ENCODE results near the gene ALKBH3.

ALKBH3 gene

GRCh38 chr11:43922295-43922648 is 41.6 kb downstream of the ALKBH3 start:
- Histone ChIP-seq H2AFZ (ENCODE audit: low read length, unreplicated experiment) (no peak overlapping the region), H3K27me3 (ENCODE audit: insufficient read depth, low read length) (no peaks in the 10 kb centered on the region), H3K4me1 (ENCODE audit: control insufficient read depth, insufficient read depth, low read length, unreplicated experiment) (peaks cover 45% of the 10 kb centered on the region), H3K4me3 (ENCODE audit: low read depth, low read length) (no peak overlapping the region), H3K79me2 (ENCODE audit: control insufficient read depth, insufficient read depth, low read length, unreplicated experiment) (no peaks in the 10 kb centered on the region), H3K36me3 (ENCODE audit: insufficient read depth, low read length) (peaks cover 7% of the 10 kb centered on the region; the same call in 1 of the 2 replicates), H3K27ac (ENCODE audit: low read depth, low read length) (peak overlapping the region; percentile 89; the same call in 1 of the 2 replicates)

- H3K27me3 ChIP-seq (ENCODE audit: insufficient read depth, low read length), result no peaks in the 10 kb centered on the region
- peak overlapping the region; percentile 80; the same call in 1 of the 2 replicates for H3K27ac ChIP-seq (ENCODE audit: low read depth, low read length)
- H3K4me3 ChIP-seq (ENCODE audit: low read depth, low read length), result no peak overlapping the region
- H3K4me1 ChIP-seq (ENCODE audit: control insufficient read depth, insufficient read depth, low read length, unreplicated experiment), result peaks cover 45% of the 10 kb centered on the region
- H3K36me3 ChIP-seq (ENCODE audit: insufficient read depth, low read length), result peaks cover 7% of the 10 kb centered on the region; the same call in 1 of the 2 replicates
- H3K79me2 ChIP-seq (ENCODE audit: control insufficient read depth, insufficient read depth, low read length, unreplicated experiment), result no peaks in the 10 kb centered on the region
- no peak overlapping the region for H2AFZ ChIP-seq (ENCODE audit: low read length, unreplicated experiment)
Observed at GRCh38 chr11:43922744-43923405, 42.2 kb downstream of the ALKBH3 start.

GRCh38 chr11:43923406-43924111 is 42.9 kb downstream of the ALKBH3 start:
- Histone ChIP-seq H3K36me3 (ENCODE audit: insufficient read depth, low read length) (peaks cover 7% of the 10 kb centered on the region; the same call in 1 of the 2 replicates), H3K27ac (ENCODE audit: low read depth, low read length) (peak overlapping the region; percentile 80), H3K27me3 (ENCODE audit: insufficient read depth, low read length) (no peaks in the 10 kb centered on the region), H2AFZ (ENCODE audit: low read length, unreplicated experiment) (no peak overlapping the region), H3K4me3 (ENCODE audit: low read depth, low read length) (no peak overlapping the region), H3K79me2 (ENCODE audit: control insufficient read depth, insufficient read depth, low read length, unreplicated experiment) (no peaks in the 10 kb centered on the region), H3K4me1 (ENCODE audit: control insufficient read depth, insufficient read depth, low read length, unreplicated experiment) (peaks cover 45% of the 10 kb centered on the region)

- Histone ChIP-seq H2AFZ (ENCODE audit: low read length, unreplicated experiment) (no peak overlapping the region), H3K4me1 (ENCODE audit: control insufficient read depth, insufficient read depth, low read length, unreplicated experiment) (peaks cover 45% of the 10 kb centered on the region), H3K27ac (ENCODE audit: low read depth, low read length) (peak overlapping the region; percentile 80; the same call in 1 of the 2 replicates), H3K36me3 (ENCODE audit: insufficient read depth, low read length) (peaks cover 7% of the 10 kb centered on the region; the same call in 1 of the 2 replicates), H3K79me2 (ENCODE audit: control insufficient read depth, insufficient read depth, low read length, unreplicated experiment) (no peaks in the 10 kb centered on the region), H3K4me3 (ENCODE audit: low read depth, low read length) (no peak overlapping the region), H3K27me3 (ENCODE audit: insufficient read depth, low read length) (no peaks in the 10 kb centered on the region)
Observed at GRCh38 chr11:43924112-43924855, 43.7 kb downstream of the ALKBH3 start.

- 0 out of 2 replicates have a peak, but pooled peaks cover 2% of the 10 kb centered on the region for H3K36me3 ChIP-seq (ENCODE audit: insufficient read depth, low read length)
- no peak overlapping the region for H3K27ac ChIP-seq (ENCODE audit: low read depth, low read length)
- no peaks in the 10 kb centered on the region for H3K27me3 ChIP-seq (ENCODE audit: insufficient read depth, low read length)
- no peak overlapping the region for H3K4me3 ChIP-seq (ENCODE audit: low read depth, low read length)
- H3K79me2 ChIP-seq (ENCODE audit: control insufficient read depth, insufficient read depth, low read length, unreplicated experiment), result no peaks in the 10 kb centered on the region
- no peak overlapping the region for H2AFZ ChIP-seq (ENCODE audit: low read length, unreplicated experiment)
- H3K4me1 ChIP-seq (ENCODE audit: control insufficient read depth, insufficient read depth, low read length, unreplicated experiment), result peaks cover 38% of the 10 kb centered on the region
Observed at GRCh38 chr11:43925063-43925931, 44.7 kb downstream of the ALKBH3 start.

DNA sequence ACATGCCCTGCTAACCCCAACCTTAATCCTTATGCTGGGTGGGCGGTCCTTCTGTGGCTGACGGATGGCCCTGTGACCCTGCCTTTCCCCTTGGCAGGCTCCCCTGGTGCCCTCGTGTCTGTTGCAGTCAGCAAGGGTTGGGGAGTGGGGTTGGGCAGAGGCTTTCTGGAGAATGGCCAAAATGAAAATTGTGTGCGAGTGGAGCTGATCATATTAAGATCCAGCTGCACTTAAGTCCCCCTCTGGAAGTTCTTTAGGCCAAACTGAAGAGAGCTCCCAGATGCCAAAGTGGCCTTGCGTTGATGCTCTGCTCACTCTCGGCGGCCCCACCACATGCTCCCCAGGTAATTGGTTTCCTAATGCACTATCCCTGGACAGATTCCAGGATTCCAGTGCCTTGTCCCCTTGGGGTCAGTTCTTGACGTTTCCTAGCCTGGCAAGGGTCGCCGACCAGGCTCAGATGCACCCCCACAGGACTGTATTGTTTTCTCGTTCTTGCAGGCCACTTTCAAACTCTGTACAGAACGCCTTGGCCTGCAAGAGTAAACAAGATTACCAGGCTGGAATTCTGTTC is 45.4 kb downstream of the ALKBH3 start:
- Histone ChIP-seq H3K79me2 (ENCODE audit: control insufficient read depth, insufficient read depth, low read length, unreplicated experiment) (no peaks in the 10 kb centered on the region), H3K4me3 (ENCODE audit: low read depth, low read length) (no peak overlapping the region), H3K27me3 (ENCODE audit: insufficient read depth, low read length) (no peaks in the 10 kb centered on the region), H3K4me1 (ENCODE audit: control insufficient read depth, insufficient read depth, low read length, unreplicated experiment) (peaks cover 40% of the 10 kb centered on the region), H2AFZ (ENCODE audit: low read length, unreplicated experiment) (no peak overlapping the region), H3K27ac (ENCODE audit: low read depth, low read length) (no peak overlapping the region), H3K36me3 (ENCODE audit: insufficient read depth, low read length) (0 out of 2 replicates have a peak, but pooled peaks cover 2% of the 10 kb centered on the region)

DNA sequence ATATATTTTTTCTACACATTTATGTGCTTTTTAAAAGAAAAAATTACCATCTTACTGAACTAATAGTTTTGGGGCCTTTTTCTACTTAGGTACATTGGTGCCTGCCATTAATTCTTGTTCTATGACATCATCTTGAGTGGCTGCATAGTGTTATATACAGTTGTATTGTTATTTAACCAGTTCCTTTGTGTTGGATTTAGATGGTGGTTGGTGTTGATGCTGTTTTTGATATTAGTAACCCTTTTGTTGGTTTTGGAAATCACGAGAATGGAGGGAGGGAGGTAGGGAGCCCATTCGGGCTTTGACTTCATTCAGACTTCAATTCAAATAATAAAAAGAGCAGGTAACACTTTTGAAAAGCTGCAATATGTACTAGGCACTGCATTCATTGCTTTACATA is 46.4 kb downstream of the ALKBH3 start:
- H3K27ac ChIP-seq (ENCODE audit: low read depth, low read length), result no peak overlapping the region
- no peaks in the 10 kb centered on the region for H3K27me3 ChIP-seq (ENCODE audit: insufficient read depth, low read length)

GRCh38 chr11:43927925-43928707 is 47.5 kb downstream of the ALKBH3 start:
- no peaks in the 10 kb centered on the region for H3K36me3 ChIP-seq (ENCODE audit: insufficient read depth, low read length)
- no peaks in the 10 kb centered on the region for H3K27me3 ChIP-seq (ENCODE audit: insufficient read depth, low read length)
- no peak overlapping the region for H3K4me3 ChIP-seq (ENCODE audit: low read depth, low read length)
- H3K4me1 ChIP-seq (ENCODE audit: control insufficient read depth, insufficient read depth, low read length, unreplicated experiment), result peaks cover 28% of the 10 kb centered on the region
- H3K79me2 ChIP-seq (ENCODE audit: control insufficient read depth, insufficient read depth, low read length, unreplicated experiment), result no peaks in the 10 kb centered on the region
- H3K27ac ChIP-seq (ENCODE audit: low read depth, low read length), result no peak overlapping the region
- H2AFZ ChIP-seq (ENCODE audit: low read length, unreplicated experiment), result no peak overlapping the region

More for the DNA sequence above, 46.4 kb downstream of the ALKBH3 start:
- H3K79me2 ChIP-seq (ENCODE audit: control insufficient read depth, insufficient read depth, low read length, unreplicated experiment), result no peaks in the 10 kb centered on the region
- no peak overlapping the region for H2AFZ ChIP-seq (ENCODE audit: low read length, unreplicated experiment)
- 0 out of 2 replicates have a peak, but pooled peaks cover 2% of the 10 kb centered on the region for H3K36me3 ChIP-seq (ENCODE audit: insufficient read depth, low read length)
- H3K4me1 ChIP-seq (ENCODE audit: control insufficient read depth, insufficient read depth, low read length, unreplicated experiment), result peaks cover 34% of the 10 kb centered on the region
- H3K4me3 ChIP-seq (ENCODE audit: low read depth, low read length), result no peak overlapping the region

DNA sequence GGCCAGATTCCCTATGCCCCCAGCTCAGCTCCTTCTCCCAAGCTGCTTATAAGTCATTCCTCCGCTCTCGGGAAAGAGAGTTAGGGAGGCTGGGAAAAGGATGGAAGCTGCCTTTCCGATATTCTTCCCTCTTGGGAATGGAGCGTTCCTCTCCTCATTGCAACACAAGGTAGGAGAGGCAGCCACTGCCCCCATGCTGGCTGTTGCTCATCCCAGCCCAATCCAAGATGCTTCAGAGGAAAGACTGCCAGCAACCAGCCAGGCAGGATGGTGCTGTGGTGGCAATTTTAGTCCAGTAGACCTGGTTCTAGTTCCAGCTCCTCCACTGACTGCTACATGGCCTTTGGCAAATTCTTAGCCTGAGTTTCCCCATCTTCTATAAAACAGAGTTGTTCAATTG is 48.1 kb downstream of the ALKBH3 start:
- Histone ChIP-seq H3K4me1 (ENCODE audit: control insufficient read depth, insufficient read depth, low read length, unreplicated experiment) (peaks cover 28% of the 10 kb centered on the region), H3K36me3 (ENCODE audit: insufficient read depth, low read length) (no peaks in the 10 kb centered on the region)

More for the DNA sequence above, 48.1 kb downstream of the ALKBH3 start:
- Histone ChIP-seq H3K79me2 (ENCODE audit: control insufficient read depth, insufficient read depth, low read length, unreplicated experiment) (no peaks in the 10 kb centered on the region), H3K27me3 (ENCODE audit: insufficient read depth, low read length) (no peaks in the 10 kb centered on the region), H2AFZ (ENCODE audit: low read length, unreplicated experiment) (no peak overlapping the region), H3K27ac (ENCODE audit: low read depth, low read length) (no peak overlapping the region), H3K4me3 (ENCODE audit: low read depth, low read length) (no peak overlapping the region)
